ENCODE measurements around the gene ATF3.

ATF3 gene

DNA sequence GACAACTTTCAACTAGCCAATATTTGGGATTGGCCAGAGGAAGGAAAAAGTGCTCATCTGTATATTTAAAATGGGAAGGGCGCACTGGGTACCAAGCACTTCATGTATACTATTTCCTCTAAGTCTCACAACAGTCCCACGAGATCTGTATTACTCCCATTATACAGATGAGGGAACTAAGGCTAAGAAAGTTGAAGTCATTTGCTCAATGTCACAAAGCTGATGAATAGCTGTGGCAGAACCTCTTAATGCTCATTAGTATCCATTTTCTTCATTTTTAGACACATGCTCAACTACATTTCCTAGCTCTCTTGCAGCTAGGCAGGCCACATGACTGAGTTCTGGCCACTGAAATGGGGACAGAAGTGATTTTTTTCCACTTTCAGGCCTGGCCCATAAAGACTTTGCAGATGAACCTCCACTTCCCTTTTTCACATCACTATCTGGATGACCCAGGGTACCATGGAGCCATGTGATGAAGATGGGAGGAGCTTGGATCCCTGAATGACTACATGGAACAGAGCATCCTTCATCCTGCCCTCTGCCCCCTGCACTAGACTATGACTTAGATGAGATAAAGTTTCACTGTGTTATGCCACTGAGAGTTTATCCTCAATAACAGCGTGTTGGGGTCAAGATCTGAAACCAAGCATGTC is 31.8 kb downstream of the ATF3 start:
- TF ChIP-seq EZH2 (IDR thresholded peaks at IDR 0.05; ENCODE audit: borderline replicate concordance, low read length), result no peak
- TF ChIP-seq, protein P1, sequence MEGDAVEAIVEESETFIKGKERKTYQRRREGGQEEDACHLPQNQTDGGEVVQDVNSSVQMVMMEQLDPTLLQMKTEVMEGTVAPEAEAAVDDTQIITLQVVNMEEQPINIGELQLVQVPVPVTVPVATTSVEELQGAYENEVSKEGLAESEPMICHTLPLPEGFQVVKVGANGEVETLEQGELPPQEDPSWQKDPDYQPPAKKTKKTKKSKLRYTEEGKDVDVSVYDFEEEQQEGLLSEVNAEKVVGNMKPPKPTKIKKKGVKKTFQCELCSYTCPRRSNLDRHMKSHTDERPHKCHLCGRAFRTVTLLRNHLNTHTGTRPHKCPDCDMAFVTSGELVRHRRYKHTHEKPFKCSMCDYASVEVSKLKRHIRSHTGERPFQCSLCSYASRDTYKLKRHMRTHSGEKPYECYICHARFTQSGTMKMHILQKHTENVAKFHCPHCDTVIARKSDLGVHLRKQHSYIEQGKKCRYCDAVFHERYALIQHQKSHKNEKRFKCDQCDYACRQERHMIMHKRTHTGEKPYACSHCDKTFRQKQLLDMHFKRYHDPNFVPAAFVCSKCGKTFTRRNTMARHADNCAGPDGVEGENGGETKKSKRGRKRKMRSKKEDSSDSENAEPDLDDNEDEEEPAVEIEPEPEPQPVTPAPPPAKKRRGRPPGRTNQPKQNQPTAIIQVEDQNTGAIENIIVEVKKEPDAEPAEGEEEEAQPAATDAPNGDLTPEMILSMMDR (IDR thresholded peaks at IDR 0.05; ENCODE audit: low read length), result no peak
- Histone ChIP-seq H3K4me2 (ENCODE audit: low read length) (no peak overlapping the region), H3K79me2 (ENCODE audit: insufficient read depth, low read length) (no peaks in the 10 kb centered on the region), H3F3A (ENCODE audit: insufficient read depth, low read length) (no peaks in the 10 kb centered on the region), H4K20me1 (ENCODE audit: insufficient read depth, low read length) (no peaks in the 10 kb centered on the region), H3K9me2 (ENCODE audit: low read depth, low read length) (no peaks in the 10 kb centered on the region), H3K4me1 (ENCODE audit: insufficient read depth, low read length, severe bottlenecking) (no peaks in the 10 kb centered on the region), H3K27me3 (ENCODE audit: insufficient read depth, low read length) (peaks cover 4% of the 10 kb centered on the region; the same call in 1 of the 2 replicates), H3K27ac (ENCODE audit: low read depth, low read length, poor library complexity, severe bottlenecking) (no peak overlapping the region), H2AFZ (ENCODE audit: low read length) (no peak overlapping the region), H3K9me3 (ENCODE audit: low read length) (no peaks in the 10 kb centered on the region), H3K4me3 (ENCODE audit: low read depth, low read length, poor library complexity, severe bottlenecking) (no peak overlapping the region), H3K9ac (ENCODE audit: low read length) (no peak overlapping the region), H3K36me3 (ENCODE audit: insufficient read depth, low read length) (no peaks in the 10 kb centered on the region)

DNA sequence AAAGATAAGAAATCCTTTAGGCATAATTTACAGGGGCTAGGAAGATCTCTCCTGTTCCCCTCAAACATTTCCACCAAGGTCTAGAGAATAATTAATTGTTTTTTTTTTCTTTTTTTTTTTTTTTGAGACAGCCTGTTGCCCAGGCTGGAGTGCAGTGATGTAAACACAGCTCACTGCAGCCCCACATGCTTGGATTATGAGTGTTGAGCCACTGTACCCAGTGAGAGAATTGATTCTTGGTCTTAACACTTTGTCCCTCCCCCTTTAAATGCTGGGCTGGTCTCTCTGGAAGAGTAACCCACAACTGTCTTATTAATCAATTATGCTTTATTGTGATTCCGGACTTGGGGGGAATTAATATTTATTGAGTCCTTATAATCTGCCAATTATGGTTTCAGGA is 33.4 kb downstream of the ATF3 start:
- Histone ChIP-seq H3K36me3 (ENCODE audit: insufficient read depth, low read length) (no peaks in the 10 kb centered on the region), H2AFZ (ENCODE audit: low read length) (no peak overlapping the region), H4K20me1 (ENCODE audit: insufficient read depth, low read length) (no peaks in the 10 kb centered on the region), H3F3A (ENCODE audit: insufficient read depth, low read length) (no peaks in the 10 kb centered on the region), H3K27me3 (ENCODE audit: insufficient read depth, low read length) (peaks cover 9% of the 10 kb centered on the region; the same call in 1 of the 2 replicates), H3K9me3 (ENCODE audit: low read length) (no peaks in the 10 kb centered on the region), H3K79me2 (ENCODE audit: insufficient read depth, low read length) (no peaks in the 10 kb centered on the region), H3K4me2 (ENCODE audit: low read length) (no peak overlapping the region), H3K9me2 (ENCODE audit: low read depth, low read length) (no peaks in the 10 kb centered on the region), H3K4me1 (ENCODE audit: insufficient read depth, low read length, severe bottlenecking) (no peaks in the 10 kb centered on the region), H3K9ac (ENCODE audit: low read length) (no peak overlapping the region), H3K27ac (ENCODE audit: low read depth, low read length, poor library complexity, severe bottlenecking) (no peak overlapping the region), H3K4me3 (ENCODE audit: low read depth, low read length, poor library complexity, severe bottlenecking) (no peak overlapping the region)
- TF ChIP-seq EZH2 (IDR thresholded peaks at IDR 0.05; ENCODE audit: borderline replicate concordance, low read length), result no peak
- TF ChIP-seq, protein P1 (IDR thresholded peaks at IDR 0.05; ENCODE audit: low read length), result no peak

- no peak overlapping the region for H2AFZ ChIP-seq (ENCODE audit: low read length)
- H3K9ac ChIP-seq (ENCODE audit: low read length), result no peak overlapping the region
- H3K9me2 ChIP-seq (ENCODE audit: low read depth, low read length), result no peaks in the 10 kb centered on the region
- H3K36me3 ChIP-seq (ENCODE audit: insufficient read depth, low read length), result no peaks in the 10 kb centered on the region
- H3K4me3 ChIP-seq (ENCODE audit: low read depth, low read length, poor library complexity, severe bottlenecking), result no peak overlapping the region
- no peaks in the 10 kb centered on the region for H3K4me1 ChIP-seq (ENCODE audit: insufficient read depth, low read length, severe bottlenecking)
- no peak overlapping the region for H3K27ac ChIP-seq (ENCODE audit: low read depth, low read length, poor library complexity, severe bottlenecking)
- H4K20me1 ChIP-seq (ENCODE audit: insufficient read depth, low read length), result no peaks in the 10 kb centered on the region
- no peaks in the 10 kb centered on the region for H3K9me3 ChIP-seq (ENCODE audit: low read length)
- no peaks in the 10 kb centered on the region for H3F3A ChIP-seq (ENCODE audit: insufficient read depth, low read length)
- peaks cover 9% of the 10 kb centered on the region; the same call in 1 of the 2 replicates for H3K27me3 ChIP-seq (ENCODE audit: insufficient read depth, low read length)
- no peaks in the 10 kb centered on the region for H3K79me2 ChIP-seq (ENCODE audit: insufficient read depth, low read length)
- no peak for TF ChIP-seq EZH2 (IDR thresholded peaks at IDR 0.05; ENCODE audit: borderline replicate concordance, low read length)
- TF ChIP-seq, protein P1 (IDR thresholded peaks at IDR 0.05; ENCODE audit: low read length), result no peak
- no peak overlapping the region for H3K4me2 ChIP-seq (ENCODE audit: low read length)
Measured at GRCh38 chr1:212643877-212644276, 35.3 kb downstream of the ATF3 start.

All from OCI-LY1 (cell line).